Mesangial cell (primary cell): ENCODE data around the gene MRPL16. TPM values are rescaled to one million over a fixed set of nuclear protein-coding genes. Genes with fewer than 3 reads are reported as not detected.

Experiments
- total RNA-seq: library from RNA; depleted of rRNA; stranded (reverse); fragments of >200 nt; gene quantifications from 2 replicates; pipeline ENCODE4 v1.2.3, GENCODE V29; 2015

MRPL16 gene
- 38.2 and 55.6 TPM in 2 replicates for total RNA-seq

GRCh38 chr11:59810189-59810910 lies at the start of gene MRPL16:
Gene MRPL16 (minus strand): TSS chr11:59810778. CDS start chr11:59810658, 120 bp downstream.

DNA sequence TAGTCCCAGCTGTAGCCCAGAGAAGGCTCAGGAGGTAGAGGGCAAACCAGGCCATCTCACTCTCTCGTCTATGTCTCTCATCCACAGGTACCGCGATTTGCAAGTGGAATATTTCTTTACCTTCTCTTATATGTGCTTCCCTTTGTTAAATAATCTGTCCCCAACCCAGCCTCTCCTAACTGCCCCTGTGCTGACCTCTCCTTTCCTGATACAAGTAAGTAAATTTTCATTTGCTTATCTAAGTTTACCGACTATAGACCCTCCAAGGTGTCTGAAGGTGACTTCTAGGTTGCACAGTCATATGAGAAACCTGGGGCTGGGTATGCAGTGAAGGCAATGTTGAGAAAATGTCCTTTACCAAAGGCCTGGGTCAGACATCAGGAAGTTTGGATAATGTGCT lies 34.8 kb upstream of the MRPL16 start, which contains the start of gene CBLIF:
Gene CBLIF, minus strand, starts transcription at position 101 of the 400 bp plus-strand sequence. Its CDS starts 46 bp downstream, at position 55.

Other genes with a start within 250 kb of the MRPL16 start
- gene OSBP, start 195.0 kb downstream of the MRPL16 start, total RNA-seq, result 16.5 and 22.4 TPM in 2 replicates
- 12.7 and 13.9 TPM in 2 replicates for gene PATL1, start 141.7 kb downstream of the MRPL16 start, total RNA-seq
- not detected in 2 replicates for gene OR10V1, start 96.9 kb downstream of the MRPL16 start, total RNA-seq
- 19.7 and 48.4 TPM in 2 replicates for gene STX3, start 55.4 kb downstream of the MRPL16 start, total RNA-seq
- not detected in 2 replicates for gene CBLIF, start 34.7 kb upstream of the MRPL16 start, total RNA-seq
- not detected in 2 replicates for gene TCN1, start 55.7 kb upstream of the MRPL16 start, total RNA-seq
- gene OOSP3, start 68.0 kb upstream of the MRPL16 start, total RNA-seq, result not detected in 2 replicates
- not detected in 2 replicates for gene OOSP1, start 127.7 kb upstream of the MRPL16 start, total RNA-seq
- not detected in 2 replicates for gene OOSP4A, start 153.3 kb upstream of the MRPL16 start, total RNA-seq
- not detected in 2 replicates for gene OOSP4B, start 206.4 kb upstream of the MRPL16 start, total RNA-seq
- not detected in 2 replicates for gene OOSP2, start 229.6 kb upstream of the MRPL16 start, total RNA-seq
- not detected in 2 replicates for gene MS4A3, start 245.9 kb upstream of the MRPL16 start, total RNA-seq